GM12878 (cell line): ENCODE results near the gene ANKRD33. TPM values are rescaled to one million over a fixed set of nuclear protein-coding genes. Genes with fewer than 3 reads are reported as not detected.

Experiments used
- ATAC-seq: fragments of 200-7000 bp; cut with Tn5 transposase; 3 replicates; pipeline ENCODE4 v1.9.1; 2020; ENCODE audit warnings: mild to moderate bottlenecking, moderate library complexity
- BruUV-seq: library from RNA; stranded (reverse); fragments of 400-500 nt; replicated peaks from 2 replicates; lab custom pipeline; 2021; lab: Mats Ljungman, UMichigan
- CTCF ChIA-PET: fragments of 300-600 bp; sonication (Branson Sonifier 250); formaldehyde crosslinking; extraction: SDS; loops from one replicate; lab custom pipeline; 2021; ENCODE audit warnings: inconsistent platforms; lab: Yijun Ruan, JAX
- POLR2A ChIA-PET: fragments of 350-600 bp; formaldehyde crosslinking; extraction: SDS; loops from one replicate; lab custom pipeline; 2021; ENCODE audit warnings: inconsistent platforms; lab: Charles Lee
- RAD21 ChIA-PET: fragments of 300-600 bp; sonication (Branson Sonifier 250); formaldehyde crosslinking; loops from one replicate; lab custom pipeline; 2023; ENCODE audit warnings: antibody characterized with exemption; ENCODE audit not compliant: unreplicated experiment; lab: Charles Lee
- SMC1A ChIA-PET: fragments of 300-600 bp; sonication (Branson Sonifier 250); formaldehyde crosslinking; loops from one replicate; lab custom pipeline; 2023; ENCODE audit not compliant: unreplicated experiment, uncharacterized antibody; lab: Charles Lee
- DNase-seq: peaks from one replicate; pipeline ENCODE4 v3.0.0-alpha.2; 2011; ENCODE audit warnings: low read depth, low spot score
- FAIRE-seq: peaks from 3 replicates; lab custom pipeline; 2011; peaks lifted over from hg19 to GRCh38; lab: Jason Lieb, UNC
- H2AFZ ChIP-seq: 2 replicates; pipeline ENCODE4 v1.6.0; 2011; ENCODE audit warnings: low read depth, low read length, control low read depth; ENCODE audit not compliant: control insufficient read depth
- H3K27ac ChIP-seq: 2 replicates; pipeline ENCODE4 v1.5.1; 2011; ENCODE audit warnings: control low read depth; ENCODE audit not compliant: control insufficient read depth, insufficient read depth
- H3K27me3 ChIP-seq, 2 experiments: replicated peaks in 1 of 2; 2 replicates each; pipeline versions ENCODE4 v1.6.0 to v1.6.1; 2011; ENCODE audit warnings: low read length in 1 of 2; ENCODE audit not compliant: control insufficient read depth in 2 of 2, insufficient read depth in 2 of 2
- H3K36me3 ChIP-seq, 2 experiments: 2 replicates each; pipeline ENCODE4 v1.5.1; 2011; ENCODE audit warnings: low read length in 1 of 2; ENCODE audit not compliant: control insufficient read depth in 2 of 2, insufficient read depth in 2 of 2
- H3K4me1 ChIP-seq: 2 replicates; pipeline ENCODE4 v1.6.1; 2011; ENCODE audit warnings: mild to moderate bottlenecking, low read length, moderate library complexity, mixed read lengths; ENCODE audit not compliant: control insufficient read depth, insufficient read depth
- H3K4me2 ChIP-seq: 2 replicates; pipeline ENCODE4 v1.6.0; 2011; ENCODE audit warnings: control low read depth; ENCODE audit not compliant: control insufficient read depth, insufficient read depth
- H3K4me3 ChIP-seq: fragments of 200-600 bp; sonication (generic); 2 replicates; pipeline ENCODE4 v1.5.1; 2016
- H3K79me2 ChIP-seq: 2 replicates; pipeline ENCODE4 v1.6.0; 2011; ENCODE audit warnings: low read length; ENCODE audit not compliant: control insufficient read depth, insufficient read depth
- H3K9ac ChIP-seq: 2 replicates; pipeline ENCODE4 v1.8.0; 2011; ENCODE audit warnings: low read length, control low read depth, mixed read lengths; ENCODE audit not compliant: control insufficient read depth, insufficient read depth
- H3K9me3 ChIP-seq: replicated peaks from 3 replicates; pipeline ENCODE4 v1.5.1; 2011; ENCODE audit warnings: mild to moderate bottlenecking, low read length; ENCODE audit not compliant: control insufficient read depth, insufficient read depth
- H4K20me1 ChIP-seq: 2 replicates; pipeline ENCODE4 v1.6.0; 2011; ENCODE audit not compliant: control insufficient read depth, insufficient read depth
- ATF2 ChIP-seq: IDR thresholded peaks from 2 replicates; pipeline ENCODE4 v1.6.1; 2012; ENCODE audit warnings: low read length, inconsistent platforms
- ATF3 ChIP-seq: IDR thresholded peaks from 2 replicates; pipeline ENCODE4 v1.6.1; 2011; ENCODE audit warnings: low read depth, mild to moderate bottlenecking, low read length, moderate library complexity, borderline replicate concordance; ENCODE audit errors: extremely low read depth
- ESRRA ChIP-seq: IDR thresholded peaks from 2 replicates; pipeline ENCODE4 v1.6.1; 2012; ENCODE audit warnings: mild to moderate bottlenecking, low read length, improper control_type of control experiment
- KAT2A ChIP-seq: conservative IDR thresholded peaks from 2 replicates; pipeline ENCODE4 v1.6.1; 2011; ENCODE audit warnings: low read depth, low read length; ENCODE audit not compliant: control insufficient read depth
- PAX8 ChIP-seq: fragments of 450-650 bp; IDR thresholded peaks from 2 replicates; pipeline ENCODE4 v1.6.1; 2017; ENCODE audit warnings: mild to moderate bottlenecking, moderate library complexity
- POU2F2 ChIP-seq: IDR thresholded peaks from 3 replicates; pipeline ENCODE4 v1.6.1; 2011; ENCODE audit warnings: low read depth, mild to moderate bottlenecking, low read length, borderline replicate concordance
- RFX5 ChIP-seq: IDR thresholded peaks from 2 replicates; pipeline ENCODE4 v1.6.1; 2011; ENCODE audit warnings: low read depth, low read length, improper control_type of control experiment
- ZNF207 ChIP-seq: fragments of 450-650 bp; IDR thresholded peaks from 2 replicates; pipeline ENCODE4 v1.6.1; 2014; ENCODE audit warnings: antibody characterized with exemption, mild to moderate bottlenecking, borderline replicate concordance
- WGBS: methylation state at CpG from one replicate; pipeline ENCODE4 v1.1.6; 2016; ENCODE audit warnings: low lambda C conversion rate; ENCODE audit not compliant: insufficient replicate concordance, insufficient coverage; ENCODE audit errors: missing lambda C conversion rate; 5-methylcytosine and 5-hydroxymethylcytosine counted together
- in situ Hi-C: fragments of 300-500 bp; cut with MboI; formaldehyde crosslinking; loops from 9 replicates; pipeline ENCODE4 v1.14.3; 2018; ENCODE audit warnings: mixed read lengths
- intact Hi-C: fragments of 100-400 bp; cut with micrococcal nuclease; formaldehyde crosslinking; loops from one replicate; pipeline ENCODE4 v1.14.2; 2022; ENCODE audit not compliant: unreplicated experiment
- polyA plus RNA-seq, 11 experiments: library from polyadenylated mRNA; depleted of rRNA in 4 of 11; unstranded in 6 of 11; stranded (reverse) in 5 of 11; fragments of >200 nt; fragmentation: Nextera tagmentation in 4 of 11; fragmentation: Illumina TruSeq in 1 of 11; extraction: Ambion mirVana in 4 of 11; extraction: Trizol in 1 of 11; gene quantifications; 1 replicate in 1 of 11; 2 replicates in 10 of 11; pipeline versions ENCODE4 v1.2.1 to v1.2.3, GENCODE V29; 2011 to 2016; ENCODE audit warnings: inconsistent platforms in 2 of 11, missing spikeins in 2 of 11, low read depth in 1 of 11
- total RNA-seq, 4 experiments: library from RNA; depleted of rRNA in 3 of 4; stranded (reverse); fragments of >200 nt in 3 of 4; fragmentation: Illumina TruSeq in 1 of 4; extraction: Trizol in 1 of 4; gene quantifications; 2 replicates each; pipeline versions ENCODE4 v1.2.1 to v1.2.3, GENCODE V29; 2013 to 2021
- TF ChIP-seq, protein P1 (sequence below): fragments of 450-650 bp; IDR thresholded peaks from 2 replicates; pipeline ENCODE4 v1.6.1; 2014; ENCODE audit warnings: mild to moderate bottlenecking
- TF ChIP-seq, protein P2 (sequence below): IDR thresholded peaks from 2 replicates; pipeline ENCODE4 v1.6.1; 2012; ENCODE audit warnings: mild to moderate bottlenecking, low read depth, low read length
- TF ChIP-seq, protein P3 (sequence below): fragments of 450-650 bp; IDR thresholded peaks from 2 replicates; pipeline ENCODE4 v1.6.1; 2017; ENCODE audit warnings: mild to moderate bottlenecking
- TF ChIP-seq, protein P4 (sequence below): fragments of 450-650 bp; IDR thresholded peaks from 2 replicates; pipeline ENCODE4 v1.6.1; 2017; ENCODE audit warnings: low read depth, mild to moderate bottlenecking, moderate library complexity

Gene ANKRD33
- total and polyA plus RNA-seq, 10 of the 15 experiments (the other 5 are each of a cell fraction or from before 2014, with no cell fraction given) = not detected

DNA sequence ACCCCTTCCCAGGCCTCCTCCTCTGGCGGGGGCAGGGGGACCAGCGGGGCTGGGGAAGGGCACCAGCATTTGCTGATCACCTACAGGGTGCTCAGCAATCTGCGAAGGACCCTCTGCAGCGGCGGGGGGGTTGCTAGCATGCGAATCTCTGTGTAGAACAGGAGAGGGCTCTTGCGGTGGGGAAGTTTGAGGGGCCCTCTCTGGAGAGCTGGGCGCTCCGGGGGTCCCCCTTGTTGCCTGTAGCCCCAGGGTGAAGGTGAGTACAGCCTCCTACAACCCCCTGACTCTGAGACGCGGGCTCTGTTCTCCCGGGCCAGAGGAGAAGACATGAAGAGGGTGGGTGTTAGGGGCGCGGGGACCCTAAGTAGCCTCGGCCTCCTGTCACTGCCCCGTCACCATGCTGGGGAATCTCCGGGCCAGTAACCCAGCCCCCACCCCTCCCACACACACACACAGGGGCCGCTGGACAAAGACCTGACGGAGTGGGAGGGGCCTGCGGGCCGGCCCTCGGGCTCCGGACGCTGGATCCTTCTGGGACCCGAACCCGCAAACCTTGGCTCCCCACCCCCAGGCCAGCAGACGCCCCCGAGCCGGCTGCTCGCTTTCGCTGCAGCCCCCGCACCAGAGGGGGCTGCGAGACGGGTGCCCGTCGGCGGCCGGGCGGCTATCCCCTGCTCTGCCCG, 40.1 kb upstream of the ANKRD33 start:
- no peak overlapping the region for H3K4me3 ChIP-seq
- SMC1A ChIA-PET = no interaction called here
- POLR2A ChIA-PET = no interaction called here
- no peaks in the 10 kb centered on the region for H4K20me1 ChIP-seq
- intact Hi-C loops = no loop called here
- FAIRE-seq (no peak), DNase-seq (no peak), ATAC-seq (no peak)
- BruUV-seq = no TSS peak
- no peak overlapping the region for H3K9ac ChIP-seq
- no peak overlapping the region for H3K27ac ChIP-seq
- WGBS = 2% methylated on average over 19 of the region's 40 CpGs
- RAD21 ChIA-PET = no interaction called here
- H3K9me3 ChIP-seq = no peaks in the 10 kb centered on the region
- no peak overlapping the region for H2AFZ ChIP-seq
- H3K79me2 ChIP-seq = no peaks in the 10 kb centered on the region
- no peak overlapping the region for H3K4me2 ChIP-seq
- CTCF ChIA-PET = no interaction called here
- peaks cover under 1 to 8% of the 10 kb centered on the region in 2 experiments; a peak in 3 of 4 replicates for H3K27me3 ChIP-seq
- no peaks in the 10 kb centered on the region for H3K4me1 ChIP-seq
- H3K36me3 ChIP-seq = no peaks in the 10 kb centered on the region
- in situ Hi-C loops = no loop called here
- TF ChIP-seq, protein P1, sequence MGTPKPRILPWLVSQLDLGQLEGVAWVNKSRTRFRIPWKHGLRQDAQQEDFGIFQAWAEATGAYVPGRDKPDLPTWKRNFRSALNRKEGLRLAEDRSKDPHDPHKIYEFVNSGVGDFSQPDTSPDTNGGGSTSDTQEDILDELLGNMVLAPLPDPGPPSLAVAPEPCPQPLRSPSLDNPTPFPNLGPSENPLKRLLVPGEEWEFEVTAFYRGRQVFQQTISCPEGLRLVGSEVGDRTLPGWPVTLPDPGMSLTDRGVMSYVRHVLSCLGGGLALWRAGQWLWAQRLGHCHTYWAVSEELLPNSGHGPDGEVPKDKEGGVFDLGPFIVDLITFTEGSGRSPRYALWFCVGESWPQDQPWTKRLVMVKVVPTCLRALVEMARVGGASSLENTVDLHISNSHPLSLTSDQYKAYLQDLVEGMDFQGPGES = no peak
- no peak for TF ChIP-seq ESRRA
- TF ChIP-seq, protein P2, sequence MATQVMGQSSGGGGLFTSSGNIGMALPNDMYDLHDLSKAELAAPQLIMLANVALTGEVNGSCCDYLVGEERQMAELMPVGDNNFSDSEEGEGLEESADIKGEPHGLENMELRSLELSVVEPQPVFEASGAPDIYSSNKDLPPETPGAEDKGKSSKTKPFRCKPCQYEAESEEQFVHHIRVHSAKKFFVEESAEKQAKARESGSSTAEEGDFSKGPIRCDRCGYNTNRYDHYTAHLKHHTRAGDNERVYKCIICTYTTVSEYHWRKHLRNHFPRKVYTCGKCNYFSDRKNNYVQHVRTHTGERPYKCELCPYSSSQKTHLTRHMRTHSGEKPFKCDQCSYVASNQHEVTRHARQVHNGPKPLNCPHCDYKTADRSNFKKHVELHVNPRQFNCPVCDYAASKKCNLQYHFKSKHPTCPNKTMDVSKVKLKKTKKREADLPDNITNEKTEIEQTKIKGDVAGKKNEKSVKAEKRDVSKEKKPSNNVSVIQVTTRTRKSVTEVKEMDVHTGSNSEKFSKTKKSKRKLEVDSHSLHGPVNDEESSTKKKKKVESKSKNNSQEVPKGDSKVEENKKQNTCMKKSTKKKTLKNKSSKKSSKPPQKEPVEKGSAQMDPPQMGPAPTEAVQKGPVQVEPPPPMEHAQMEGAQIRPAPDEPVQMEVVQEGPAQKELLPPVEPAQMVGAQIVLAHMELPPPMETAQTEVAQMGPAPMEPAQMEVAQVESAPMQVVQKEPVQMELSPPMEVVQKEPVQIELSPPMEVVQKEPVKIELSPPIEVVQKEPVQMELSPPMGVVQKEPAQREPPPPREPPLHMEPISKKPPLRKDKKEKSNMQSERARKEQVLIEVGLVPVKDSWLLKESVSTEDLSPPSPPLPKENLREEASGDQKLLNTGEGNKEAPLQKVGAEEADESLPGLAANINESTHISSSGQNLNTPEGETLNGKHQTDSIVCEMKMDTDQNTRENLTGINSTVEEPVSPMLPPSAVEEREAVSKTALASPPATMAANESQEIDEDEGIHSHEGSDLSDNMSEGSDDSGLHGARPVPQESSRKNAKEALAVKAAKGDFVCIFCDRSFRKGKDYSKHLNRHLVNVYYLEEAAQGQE = no peak
- no peak for TF ChIP-seq RFX5
- no peak for TF ChIP-seq ATF2
- no peak for TF ChIP-seq POU2F2
- no peak for TF ChIP-seq ATF3
- TF ChIP-seq, protein P3, sequence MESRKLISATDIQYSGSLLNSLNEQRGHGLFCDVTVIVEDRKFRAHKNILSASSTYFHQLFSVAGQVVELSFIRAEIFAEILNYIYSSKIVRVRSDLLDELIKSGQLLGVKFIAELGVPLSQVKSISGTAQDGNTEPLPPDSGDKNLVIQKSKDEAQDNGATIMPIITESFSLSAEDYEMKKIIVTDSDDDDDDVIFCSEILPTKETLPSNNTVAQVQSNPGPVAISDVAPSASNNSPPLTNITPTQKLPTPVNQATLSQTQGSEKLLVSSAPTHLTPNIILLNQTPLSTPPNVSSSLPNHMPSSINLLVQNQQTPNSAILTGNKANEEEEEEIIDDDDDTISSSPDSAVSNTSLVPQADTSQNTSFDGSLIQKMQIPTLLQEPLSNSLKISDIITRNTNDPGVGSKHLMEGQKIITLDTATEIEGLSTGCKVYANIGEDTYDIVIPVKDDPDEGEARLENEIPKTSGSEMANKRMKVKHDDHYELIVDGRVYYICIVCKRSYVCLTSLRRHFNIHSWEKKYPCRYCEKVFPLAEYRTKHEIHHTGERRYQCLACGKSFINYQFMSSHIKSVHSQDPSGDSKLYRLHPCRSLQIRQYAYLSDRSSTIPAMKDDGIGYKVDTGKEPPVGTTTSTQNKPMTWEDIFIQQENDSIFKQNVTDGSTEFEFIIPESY = no peak
- TF ChIP-seq PAX8 = no peak
- TF ChIP-seq, protein P4, sequence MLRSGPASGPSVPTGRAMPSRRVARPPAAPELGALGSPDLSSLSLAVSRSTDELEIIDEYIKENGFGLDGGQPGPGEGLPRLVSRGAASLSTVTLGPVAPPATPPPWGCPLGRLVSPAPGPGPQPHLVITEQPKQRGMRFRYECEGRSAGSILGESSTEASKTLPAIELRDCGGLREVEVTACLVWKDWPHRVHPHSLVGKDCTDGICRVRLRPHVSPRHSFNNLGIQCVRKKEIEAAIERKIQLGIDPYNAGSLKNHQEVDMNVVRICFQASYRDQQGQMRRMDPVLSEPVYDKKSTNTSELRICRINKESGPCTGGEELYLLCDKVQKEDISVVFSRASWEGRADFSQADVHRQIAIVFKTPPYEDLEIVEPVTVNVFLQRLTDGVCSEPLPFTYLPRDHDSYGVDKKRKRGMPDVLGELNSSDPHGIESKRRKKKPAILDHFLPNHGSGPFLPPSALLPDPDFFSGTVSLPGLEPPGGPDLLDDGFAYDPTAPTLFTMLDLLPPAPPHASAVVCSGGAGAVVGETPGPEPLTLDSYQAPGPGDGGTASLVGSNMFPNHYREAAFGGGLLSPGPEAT = no peak
- no peak for TF ChIP-seq KAT2A
- no peak for TF ChIP-seq ZNF207
